ENCODE measurements around the gene DGKB.

The DGKB gene

DNA sequence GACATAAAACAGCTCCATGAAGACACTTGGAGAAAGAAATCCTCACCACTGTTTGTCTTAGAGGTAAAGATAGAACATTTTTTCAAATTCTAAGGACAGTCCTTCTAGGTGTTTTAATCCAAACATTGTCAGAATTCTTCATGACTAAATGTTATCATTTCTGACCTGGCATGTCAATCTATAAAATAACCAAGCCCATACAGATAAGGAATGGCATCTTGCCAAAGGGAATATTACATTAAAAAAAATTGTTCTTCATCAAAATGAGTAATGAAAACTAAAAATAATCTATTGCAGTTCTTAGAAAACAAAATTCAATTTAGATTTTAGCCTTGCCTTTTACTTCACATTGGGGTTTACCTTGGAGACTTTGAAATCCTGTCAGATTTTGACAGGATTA is 33.6 kb downstream of the DGKB start:
- Histone ChIP-seq H3K4me3 (no peak overlapping the region), H3K27ac (no peak overlapping the region)

DNA sequence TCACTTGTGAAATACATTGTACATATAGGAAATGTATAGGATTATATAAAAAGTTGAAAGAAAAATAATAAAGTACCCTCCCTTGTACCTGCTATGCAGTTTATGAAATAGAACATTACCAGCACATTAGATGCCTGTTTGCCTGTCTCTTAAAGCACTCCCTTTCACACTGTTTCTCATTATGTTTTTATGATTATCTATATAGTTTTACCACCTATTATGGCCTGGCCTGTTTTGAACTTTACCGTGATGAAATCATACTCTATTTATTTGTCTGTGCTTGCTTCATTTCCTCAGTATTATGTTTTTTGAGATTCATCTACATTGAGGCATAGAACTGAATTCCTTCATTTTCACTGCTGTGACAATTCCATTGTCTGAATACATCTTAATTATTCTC is 41.1 kb downstream of the DGKB start:
- H3K27ac ChIP-seq, result no peak overlapping the region
- no peak overlapping the region for H3K4me3 ChIP-seq

DNA sequence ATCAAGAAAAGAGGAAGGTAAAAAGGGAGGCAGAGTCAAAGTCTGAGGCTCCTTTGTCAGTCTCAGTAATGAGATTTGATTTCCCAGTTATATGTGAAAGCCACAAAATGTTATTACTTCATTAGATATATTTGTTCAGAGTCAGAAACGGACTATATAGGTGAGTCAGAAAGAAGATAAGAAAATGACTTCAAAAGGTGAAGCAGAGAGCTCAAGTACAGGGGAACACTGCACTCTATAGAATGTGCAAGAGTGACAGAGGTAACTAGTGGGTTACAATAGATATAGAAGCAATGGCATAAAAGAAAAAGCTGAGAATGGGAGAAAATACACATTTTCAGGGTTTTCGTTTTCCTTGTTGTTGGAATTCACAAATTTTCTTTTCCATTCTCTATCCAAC is 43.3 kb downstream of the DGKB start:
- Histone ChIP-seq H3K4me3 (no peak overlapping the region), H3K27ac (no peak overlapping the region)

DNA sequence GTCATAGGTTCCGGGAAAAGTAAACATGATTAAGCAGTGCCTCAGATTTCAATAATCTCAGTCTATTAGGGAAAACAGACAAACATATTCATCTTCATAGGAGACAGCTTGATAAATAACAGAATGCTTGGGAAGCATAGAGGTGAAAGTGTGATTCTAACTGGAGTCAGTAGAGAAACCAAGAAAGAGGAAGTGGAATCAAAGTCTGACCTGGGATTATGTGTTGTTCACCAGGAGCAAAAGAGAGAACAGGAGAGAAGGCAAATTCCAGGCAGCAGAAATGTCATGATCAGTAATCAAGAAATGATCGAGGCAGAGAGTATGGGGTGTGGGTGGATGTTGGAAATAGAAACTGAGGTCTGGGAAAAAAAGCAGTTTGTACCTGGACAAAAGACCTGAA is 43.7 kb downstream of the DGKB start:
- Histone ChIP-seq H3K27ac (no peak overlapping the region), H3K4me3 (no peak overlapping the region)

DNA sequence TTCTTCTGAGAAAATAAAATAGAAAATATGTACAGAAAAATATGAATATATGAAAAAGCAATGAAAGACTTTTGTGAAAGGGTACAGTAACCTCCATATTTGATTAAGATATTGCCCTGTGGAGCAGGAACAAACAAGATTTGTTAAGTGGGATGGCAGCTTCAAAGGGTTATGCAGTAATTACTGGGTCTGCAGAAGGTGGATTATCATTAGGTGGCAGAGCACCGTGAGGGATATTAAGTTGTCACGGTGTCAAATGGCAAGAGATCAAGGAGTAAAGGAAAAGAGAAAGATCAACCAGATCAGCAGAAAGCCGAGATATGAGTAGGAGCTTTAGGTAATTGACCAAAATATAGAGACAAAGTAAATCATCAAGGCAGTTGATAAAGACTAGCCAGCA is 44.1 kb downstream of the DGKB start:
- H3K27ac ChIP-seq, result no peak overlapping the region
- H3K4me3 ChIP-seq, result no peak overlapping the region

DNA sequence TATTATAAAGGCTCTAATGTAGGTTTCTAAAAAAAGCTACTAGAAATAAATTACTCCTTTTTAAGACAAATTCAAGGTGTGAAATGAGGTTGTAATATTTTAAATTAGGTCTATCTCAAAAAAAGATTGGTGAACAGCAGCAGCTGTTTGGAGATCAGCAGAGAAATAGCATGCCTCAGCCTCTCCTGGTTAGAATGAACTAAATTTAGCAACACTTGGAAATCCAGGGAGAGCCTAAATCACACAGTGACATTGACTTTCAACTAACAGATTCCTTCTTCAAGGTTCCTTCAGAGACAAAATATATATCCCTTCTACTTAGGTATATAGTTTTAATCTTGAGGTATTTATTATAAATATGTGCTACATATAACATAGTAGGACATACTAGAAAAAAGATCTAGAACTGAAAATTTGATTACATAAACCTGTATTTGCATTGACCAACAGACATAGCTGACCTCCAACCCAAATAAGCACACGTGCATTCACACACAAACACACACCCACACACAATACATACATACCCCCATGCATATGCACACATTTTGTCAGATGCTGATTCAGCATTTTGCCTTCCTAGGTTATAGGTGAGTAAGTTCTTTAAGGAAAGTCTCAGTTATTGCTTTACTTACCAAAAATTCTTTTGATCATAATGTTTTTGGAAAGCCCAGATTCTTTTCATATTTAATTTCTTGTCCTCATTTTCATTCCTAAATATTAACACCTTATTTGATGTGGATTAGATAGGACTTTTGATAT is 47.3 kb downstream of the DGKB start:
- H3K4me3 ChIP-seq, result no peak overlapping the region
- no peak overlapping the region for H3K27ac ChIP-seq

DNA sequence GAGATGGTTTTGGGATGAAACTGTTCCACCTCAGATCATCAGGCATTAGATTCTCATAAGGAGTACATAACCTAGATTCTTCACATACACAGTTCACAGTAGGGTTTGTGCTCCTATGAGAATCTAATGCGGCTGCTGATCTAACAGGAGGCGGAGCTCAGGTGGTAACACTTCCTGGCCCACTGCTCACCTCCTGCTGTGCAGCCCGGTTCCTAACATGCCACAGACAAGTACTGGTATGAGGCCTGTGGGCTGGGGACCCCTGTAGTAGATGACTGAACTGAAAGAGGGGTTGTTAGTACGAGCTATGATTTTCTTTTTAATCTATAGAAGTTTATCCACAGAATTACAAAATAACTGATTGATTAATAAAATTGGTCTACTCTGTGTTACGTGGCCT is 48.1 kb downstream of the DGKB start:
- no peak overlapping the region for H3K4me3 ChIP-seq
- H3K27ac ChIP-seq, result no peak overlapping the region

DNA sequence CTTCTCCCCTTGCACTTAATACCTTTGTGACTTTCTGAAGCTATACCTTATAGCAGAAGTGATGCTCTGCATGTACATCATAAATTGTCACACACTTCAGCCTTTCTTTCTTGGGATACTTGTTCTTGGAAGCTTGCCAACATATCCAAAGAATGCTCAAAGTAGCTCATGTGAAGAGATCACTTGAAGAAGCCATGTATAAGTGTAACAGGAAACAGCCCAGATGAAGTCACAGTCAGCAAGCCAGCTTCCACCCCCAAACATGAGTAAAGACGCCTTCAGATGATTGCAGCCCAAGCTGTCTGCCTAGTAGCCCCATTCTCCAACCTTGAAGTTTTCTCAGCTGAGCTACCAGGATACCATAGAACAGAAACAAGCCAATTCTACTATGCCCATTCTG is 50.9 kb downstream of the DGKB start:
- no peak overlapping the region for H3K27ac ChIP-seq
- H3K4me3 ChIP-seq, result no peak overlapping the region

DNA sequence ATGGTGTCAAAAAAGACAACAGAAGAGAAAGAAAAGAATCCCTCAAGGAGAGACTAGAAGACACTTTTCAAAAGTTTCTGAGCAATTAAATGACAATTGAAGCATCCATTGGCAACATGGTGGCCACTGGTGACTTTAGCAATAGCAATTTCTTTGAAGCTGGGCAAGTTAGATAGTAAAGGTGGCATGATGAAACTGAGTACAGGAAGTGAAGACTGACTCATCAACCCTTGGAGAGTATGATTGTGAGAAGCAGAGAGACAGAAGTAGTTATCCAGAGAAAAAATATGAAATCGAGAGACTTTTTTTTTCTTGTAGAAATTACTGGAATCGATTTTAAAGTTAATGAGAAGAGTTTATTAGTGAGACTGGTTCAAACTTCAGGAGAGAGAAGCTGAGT is 52.5 kb downstream of the DGKB start:
- Histone ChIP-seq H3K4me3 (no peak overlapping the region), H3K27ac (no peak overlapping the region)

DNA sequence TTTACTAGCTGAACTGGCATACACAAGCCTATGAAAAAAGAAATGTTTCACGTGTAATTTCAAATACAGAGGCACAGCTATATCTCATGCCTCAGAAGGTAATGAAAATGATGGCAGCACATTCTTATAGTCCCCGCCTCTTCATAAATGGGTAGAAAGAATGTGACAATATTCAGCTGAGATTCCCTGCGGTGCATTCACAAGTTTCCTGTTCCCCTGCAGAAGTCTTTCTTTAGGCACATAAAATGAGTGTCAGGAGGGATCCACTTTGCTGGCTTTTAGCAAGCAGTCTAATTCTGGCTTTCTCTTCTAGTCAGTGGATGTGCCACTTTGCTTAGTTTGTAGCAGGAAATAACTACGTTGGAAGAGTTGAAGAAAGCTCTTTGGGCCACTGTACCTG is 56.1 kb downstream of the DGKB start:
- Histone ChIP-seq H3K4me3 (no peak overlapping the region), H3K27ac (no peak overlapping the region)

DNA sequence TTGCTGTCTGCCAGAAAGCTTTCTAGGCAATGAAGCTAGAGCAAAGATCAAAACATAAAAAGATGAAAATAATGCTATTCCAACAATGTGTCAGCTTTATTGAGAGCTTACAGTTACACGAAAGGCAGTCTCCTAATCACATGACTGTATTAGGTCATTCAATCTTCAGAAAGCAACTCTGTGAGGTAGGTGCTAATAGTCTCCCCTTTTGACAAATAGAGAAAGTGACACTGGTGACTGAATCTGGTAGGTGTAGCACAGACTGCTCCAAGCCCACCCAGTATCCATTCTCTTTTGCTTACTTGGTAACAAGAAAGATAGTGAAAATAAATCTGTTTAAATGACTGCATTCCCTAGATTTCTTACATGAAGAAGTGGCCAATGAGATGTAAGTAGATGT is 58.8 kb downstream of the DGKB start:
- Histone ChIP-seq H3K27ac (no peak overlapping the region), H3K4me3 (no peak overlapping the region)

DNA sequence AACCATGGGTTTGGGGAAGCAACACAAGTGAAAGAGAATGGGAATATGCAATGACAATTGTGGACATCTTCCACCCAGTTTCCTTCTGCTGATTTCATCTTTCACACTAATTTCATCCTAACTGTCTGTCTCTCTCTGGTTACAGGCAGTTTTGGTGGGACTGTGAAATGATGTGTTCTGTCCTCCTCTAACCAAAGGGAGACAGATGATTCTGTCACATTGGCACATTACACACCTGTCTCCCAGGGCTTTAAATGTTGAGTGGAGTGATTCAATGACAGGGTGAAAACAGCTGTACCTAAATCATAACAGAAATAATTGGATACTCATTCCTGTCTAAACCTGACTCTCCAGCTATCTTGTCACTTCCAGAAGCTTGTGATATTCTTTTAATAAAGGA is 60.0 kb downstream of the DGKB start:
- H3K4me3 ChIP-seq, result no peak overlapping the region

DNA sequence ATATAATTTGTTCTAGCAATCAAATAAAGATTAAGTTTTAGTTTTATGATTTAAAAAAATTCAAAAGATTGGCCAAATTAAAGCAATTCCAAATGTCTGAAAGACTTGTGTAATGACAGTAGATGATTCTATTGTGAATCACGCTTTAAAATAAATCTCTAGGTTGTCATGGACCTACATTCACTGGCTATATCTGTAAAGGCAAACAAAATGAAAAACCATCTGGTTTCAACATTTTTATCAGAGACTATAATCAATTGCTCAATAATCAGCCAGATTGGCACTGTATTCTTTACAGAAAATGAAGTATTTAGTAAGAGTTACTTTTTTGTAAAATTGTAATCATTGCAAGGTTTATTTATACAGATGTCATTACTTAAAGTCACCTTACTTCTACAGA is 60.7 kb downstream of the DGKB start:
- no peak overlapping the region for H3K4me3 ChIP-seq
- no peak overlapping the region for H3K27ac ChIP-seq

More for the DNA sequence above, 60.0 kb downstream of the DGKB start:
- H3K27ac ChIP-seq, result no peak overlapping the region

DNA sequence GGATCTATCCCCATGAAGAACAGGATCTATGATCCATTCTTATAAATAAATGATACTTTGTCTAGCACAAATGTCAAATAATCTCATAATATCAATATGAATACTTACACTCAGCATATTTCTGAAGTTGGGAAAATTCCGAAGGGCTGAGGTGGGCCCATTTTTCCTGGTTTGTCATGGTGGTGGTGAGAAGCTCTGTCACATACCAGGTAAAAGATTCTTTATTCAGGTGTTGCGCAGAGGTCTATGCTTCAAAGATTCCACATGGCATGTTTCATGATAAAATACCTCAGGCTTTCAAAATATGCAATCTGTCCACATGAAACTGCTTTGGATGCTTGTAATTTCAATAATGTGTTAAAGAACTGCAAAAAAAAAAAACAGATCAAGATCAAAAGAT is 61.5 kb downstream of the DGKB start:
- no peak overlapping the region for H3K27ac ChIP-seq

DNA sequence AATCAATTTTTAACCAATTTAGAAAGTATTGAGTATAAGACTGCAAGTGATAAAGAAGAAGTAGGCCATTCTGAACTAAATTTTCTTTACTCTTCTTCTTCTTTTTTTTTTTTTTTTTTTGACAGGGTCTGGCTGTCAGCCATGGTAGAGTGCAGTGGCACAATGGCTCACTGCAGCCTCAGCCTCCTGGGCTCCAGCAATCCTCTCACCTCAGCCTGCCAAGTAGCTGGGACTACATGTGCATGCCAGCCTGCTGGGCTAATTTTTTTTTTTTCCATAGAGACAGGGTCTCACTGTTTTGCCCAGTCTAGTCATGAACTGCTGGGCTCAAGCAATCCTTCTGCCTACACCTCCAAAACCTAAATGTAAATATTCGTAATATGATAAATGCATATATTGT is 63.2 kb downstream of the DGKB start:
- Histone ChIP-seq H3K4me3 (no peak overlapping the region), H3K27ac (no peak overlapping the region)

More for the DNA sequence above, 61.5 kb downstream of the DGKB start:
- H3K4me3 ChIP-seq, result no peak overlapping the region

DNA sequence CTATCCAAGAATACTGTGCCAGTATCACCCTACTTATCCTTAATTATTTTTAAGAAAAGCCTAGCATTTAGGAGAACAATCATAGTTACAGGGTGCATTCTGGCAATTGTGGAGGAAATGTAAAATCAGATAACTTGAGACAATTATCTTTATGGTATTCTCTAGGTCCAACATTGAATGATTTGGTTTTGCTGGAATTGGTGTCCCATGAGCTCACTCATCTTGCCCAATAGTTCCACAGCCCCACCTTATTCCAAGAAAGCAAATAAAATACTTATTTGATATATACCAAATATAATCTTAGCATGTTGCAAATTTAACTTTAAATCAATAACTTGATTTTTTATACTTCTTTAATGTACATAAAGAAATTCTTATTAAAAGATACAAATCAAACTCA is 65.3 kb downstream of the DGKB start:
- H3K27ac ChIP-seq, result no peak overlapping the region
- H3K4me3 ChIP-seq, result no peak overlapping the region

DNA sequence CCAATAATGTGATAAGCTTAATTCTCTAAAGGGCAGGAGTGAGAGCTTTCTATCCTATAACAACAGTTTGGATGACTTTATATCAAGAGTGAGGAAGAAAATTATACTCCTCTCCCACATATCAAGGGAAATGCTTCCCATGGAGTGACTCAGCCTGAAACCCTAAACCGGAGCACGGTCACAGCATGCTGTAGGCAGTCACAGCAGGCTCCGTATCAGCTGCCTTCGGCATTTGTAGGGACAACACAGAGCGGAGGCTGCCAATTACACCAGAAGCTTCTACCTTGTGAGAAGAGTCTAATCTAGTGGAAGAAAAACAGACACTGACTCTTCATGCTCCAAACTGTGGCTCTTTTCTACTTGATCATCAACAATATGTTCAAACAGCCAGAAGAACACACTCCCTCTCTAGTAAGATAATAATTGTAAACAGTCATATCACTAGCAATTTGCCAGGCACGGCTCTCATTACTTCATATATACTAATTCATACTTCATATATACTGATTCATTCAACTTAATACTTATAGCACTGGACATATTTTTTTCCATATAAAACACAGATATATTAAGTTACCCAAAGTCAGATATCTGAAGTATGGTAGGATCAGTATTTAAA is 65.9 kb downstream of the DGKB start:
- H3K27ac ChIP-seq, result no peak overlapping the region
- no peak overlapping the region for H3K4me3 ChIP-seq

DNA sequence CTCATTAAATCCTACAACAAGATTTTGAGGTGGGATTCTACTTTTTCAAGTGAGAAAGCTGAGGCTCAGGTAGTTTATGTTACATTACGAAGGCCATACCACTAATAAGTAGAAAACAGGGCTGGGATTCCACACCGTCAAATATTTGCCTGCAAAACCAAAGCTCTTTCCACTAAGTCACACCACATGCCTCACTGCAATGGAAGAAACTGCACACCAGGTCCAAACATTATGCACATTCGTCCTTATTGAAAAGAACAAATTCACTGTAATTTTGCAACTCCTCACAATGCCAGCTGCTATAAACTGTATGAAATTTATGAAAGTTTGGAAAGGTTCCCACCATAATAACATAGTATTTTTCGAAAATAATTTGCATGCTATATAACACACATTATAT is 66.5 kb downstream of the DGKB start:
- Histone ChIP-seq H3K4me3 (no peak overlapping the region), H3K27ac (no peak overlapping the region)

DNA sequence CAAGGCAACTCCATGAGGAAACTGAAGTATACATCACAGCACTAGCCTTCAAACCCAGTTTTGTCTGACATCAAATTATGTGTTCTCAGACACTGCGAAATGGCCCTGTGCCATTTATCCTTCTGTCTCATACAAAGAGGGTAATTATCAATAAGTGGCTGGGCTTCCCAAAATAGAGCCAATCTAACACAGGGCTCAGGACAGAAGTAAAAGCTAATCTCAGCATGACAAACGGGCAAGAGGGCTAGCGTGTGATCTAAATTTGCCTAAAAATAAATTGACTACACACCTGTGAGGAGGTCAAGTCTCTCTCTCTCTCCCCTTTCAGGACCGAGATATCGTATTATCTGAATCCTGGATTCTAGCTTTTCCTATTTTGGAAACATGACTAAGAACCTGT is 67.2 kb downstream of the DGKB start:
- H3K4me3 ChIP-seq, result no peak overlapping the region
- no peak overlapping the region for H3K27ac ChIP-seq

DNA sequence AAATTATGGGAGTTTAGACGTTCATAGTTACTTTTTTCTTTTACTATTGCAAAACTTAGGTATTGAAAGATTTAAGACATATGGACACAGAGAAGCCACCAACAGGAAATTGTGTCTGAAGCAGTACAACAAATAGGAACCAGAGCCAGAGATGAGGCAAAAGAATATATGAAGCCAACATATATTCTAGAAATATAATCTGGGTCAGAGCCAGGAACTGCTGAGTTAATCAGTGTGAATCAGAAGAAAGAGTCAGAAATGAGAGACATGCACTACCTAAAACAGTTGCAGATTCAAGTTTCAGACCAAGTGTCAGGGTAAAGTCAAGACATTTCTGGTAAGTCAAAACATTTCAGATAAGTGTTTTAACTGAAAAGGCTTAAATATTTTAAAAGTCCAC is 67.7 kb downstream of the DGKB start:
- no peak overlapping the region for H3K27ac ChIP-seq
- no peak overlapping the region for H3K4me3 ChIP-seq

DNA sequence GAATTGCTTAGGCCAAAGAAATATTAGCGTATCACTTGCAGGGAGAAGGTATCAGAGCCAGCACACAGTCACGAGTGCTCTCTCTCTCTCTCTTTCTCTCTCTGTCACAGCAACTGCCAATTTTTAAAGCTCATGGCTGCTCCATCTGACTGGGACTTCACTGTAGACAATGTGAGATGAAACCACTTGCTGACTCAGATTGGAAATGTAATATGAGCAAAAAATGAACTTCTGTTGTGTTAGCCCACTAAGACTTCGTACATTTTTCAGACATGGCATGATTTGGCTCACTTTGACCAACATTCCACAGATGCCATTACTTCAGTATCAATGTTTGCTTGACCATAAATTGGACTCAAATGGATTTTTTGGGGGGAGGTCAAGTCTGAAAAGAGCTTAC is 68.1 kb downstream of the DGKB start:
- Histone ChIP-seq H3K27ac (no peak overlapping the region), H3K4me3 (no peak overlapping the region)

DNA sequence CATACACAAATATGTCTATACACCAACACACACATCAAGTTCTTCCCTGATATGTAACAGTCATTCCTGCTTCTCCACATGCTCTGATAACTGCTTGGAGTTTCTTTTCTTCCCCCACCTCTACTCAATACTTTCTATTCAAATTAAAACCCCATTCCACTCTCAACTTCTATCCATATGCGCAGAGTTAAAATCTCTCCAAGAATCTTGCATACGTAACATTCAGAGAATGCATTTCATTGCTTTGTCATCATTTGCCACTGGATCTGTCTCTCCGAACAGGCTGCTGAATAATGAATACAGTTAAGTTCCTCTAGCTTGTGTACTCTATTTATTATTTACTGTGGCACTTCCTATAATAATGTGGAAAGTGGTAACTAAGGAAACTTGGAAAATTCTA is 68.8 kb downstream of the DGKB start:
- H3K27ac ChIP-seq, result no peak overlapping the region
- no peak overlapping the region for H3K4me3 ChIP-seq

Data from skin epidermis (tissue), 12 donors.